ENCODE results near the gene TNRC6A.
"Not testable (repeated sequence)": the region's sequence is repeated elsewhere in the genome, so short reads cannot be mapped to it uniquely, and the experiment has no call there.

Gene TNRC6A

DNA sequence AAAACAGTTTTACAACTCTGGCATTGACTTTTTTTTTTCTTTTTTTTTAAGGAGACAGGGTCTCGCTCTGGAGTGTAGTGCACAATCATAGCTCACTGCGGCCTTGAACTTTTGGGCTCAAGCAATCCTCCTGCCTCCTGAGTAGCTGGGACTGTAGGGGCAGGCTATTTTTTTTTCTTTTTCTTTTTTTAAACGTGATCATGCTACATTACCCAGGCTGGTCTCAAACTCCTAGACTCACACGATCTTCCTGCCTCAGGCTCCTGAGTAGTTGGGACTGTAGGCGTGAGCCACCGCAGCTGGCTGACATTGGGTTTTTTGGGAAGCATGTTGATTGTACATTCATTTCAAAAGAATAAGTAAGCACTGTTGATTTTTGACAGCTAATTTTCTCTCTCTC is 32.1 kb downstream of the TNRC6A start:
- DNase-seq = no peak

DNA sequence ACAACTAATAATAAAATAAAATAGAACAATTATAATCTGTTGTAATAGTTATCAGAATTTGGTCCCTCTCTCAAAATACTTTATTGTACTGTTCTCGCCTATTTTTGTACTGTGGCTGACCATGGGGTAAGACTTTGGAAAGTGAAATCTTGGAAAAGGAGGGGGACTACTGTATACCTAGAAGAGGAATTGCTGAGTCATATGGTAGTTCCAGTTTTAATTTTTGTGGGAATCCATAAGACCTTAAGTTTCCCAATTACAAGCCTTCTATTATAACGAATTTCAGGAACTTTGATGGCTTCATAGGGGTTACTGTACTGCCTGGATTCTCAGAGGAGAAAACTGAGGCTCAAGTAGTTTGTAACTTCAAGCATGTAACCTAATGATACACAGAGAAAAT is 35.5 kb downstream of the TNRC6A start:
- no peak for DNase-seq

DNA sequence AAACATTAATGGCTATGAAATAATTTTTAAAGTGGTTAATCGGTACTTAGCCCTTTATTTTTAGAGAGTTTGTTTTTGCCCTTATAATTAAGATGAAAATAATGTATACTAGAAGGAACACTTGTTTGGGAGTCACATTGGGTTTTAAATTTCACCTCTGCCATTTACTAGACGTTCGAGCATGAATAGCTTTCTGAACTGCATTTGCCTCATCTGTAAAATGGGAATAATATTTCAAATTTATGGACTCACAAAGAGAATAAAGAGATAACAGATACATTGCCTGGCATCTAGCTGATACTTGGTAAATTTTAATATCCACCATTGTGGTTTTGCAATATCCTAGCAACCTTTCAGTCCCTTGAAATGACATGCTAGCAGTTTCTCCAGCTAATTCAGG is 36.6 kb downstream of the TNRC6A start:
- no peak for DNase-seq

DNA sequence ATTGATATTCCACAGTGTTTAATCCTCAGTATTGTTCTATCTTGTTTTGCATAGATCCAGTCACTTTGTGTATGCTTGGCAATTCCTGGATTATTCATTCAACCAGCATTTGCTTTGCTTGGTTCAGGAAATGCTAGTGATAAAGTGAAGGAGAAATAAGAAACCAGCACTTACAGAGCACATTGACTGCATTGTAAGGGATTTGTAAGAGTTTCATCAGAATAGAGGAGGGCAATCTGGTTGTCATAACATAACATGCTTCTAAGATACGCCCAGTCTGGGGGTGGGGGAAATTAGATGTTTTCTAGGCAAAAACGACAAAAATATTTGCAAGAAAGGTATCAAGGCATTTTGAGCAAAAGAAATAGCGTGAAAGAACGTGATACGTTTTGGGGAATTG is 40.4 kb downstream of the TNRC6A start:
- DNase-seq = no peak

- no peak for DNase-seq
These were observed 41.8 kb downstream of the TNRC6A start for GRCh38 chr16:24771132-24771778.

- no peak for DNase-seq
These were observed 42.3 kb downstream of the TNRC6A start for GRCh38 chr16:24771779-24772157.

GRCh38 chr16:24773771-24774427 is 44.4 kb downstream of the TNRC6A start:
- DNase-seq = no peak

DNA sequence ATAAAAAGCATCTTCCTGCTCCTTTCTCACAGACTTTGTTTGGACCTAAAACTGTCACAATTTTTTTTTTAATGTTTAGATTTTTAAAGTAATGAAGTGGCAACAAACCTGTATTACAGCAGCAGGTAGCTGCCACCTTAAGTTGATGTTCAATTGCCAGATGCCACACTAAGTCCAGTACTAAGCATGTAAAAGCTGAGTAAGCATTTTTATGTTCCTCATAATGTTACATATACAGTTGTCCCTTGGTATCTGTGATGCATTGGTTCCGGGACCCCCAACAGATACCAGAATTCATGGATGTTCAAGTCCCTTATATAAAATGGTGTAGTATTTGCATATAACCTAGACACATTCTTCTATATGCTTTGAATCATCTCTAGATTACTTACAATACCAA is 45.1 kb downstream of the TNRC6A start:
- DNase-seq = no peak

DNA sequence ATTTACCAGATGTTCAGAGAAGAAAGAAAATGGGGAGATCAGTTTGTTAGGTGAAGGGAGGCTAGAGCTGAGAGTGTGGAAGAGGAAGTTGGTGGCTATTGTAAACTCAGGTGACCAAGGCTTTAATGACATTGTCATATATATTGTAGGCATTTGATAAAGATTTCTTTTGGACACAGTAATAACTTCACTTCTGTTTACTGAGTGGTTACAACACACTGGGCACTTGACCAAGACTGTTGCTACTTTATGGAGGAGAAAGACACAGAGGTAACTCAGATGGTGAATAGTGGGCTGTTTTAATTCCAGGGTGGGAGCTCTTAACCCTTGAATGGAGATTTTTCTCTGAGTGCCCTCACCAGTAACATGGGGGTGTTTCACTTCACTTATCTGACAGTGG is 46.0 kb downstream of the TNRC6A start:
- DNase-seq = no peak

GRCh38 chr16:24776501-24777220 is 47.2 kb downstream of the TNRC6A start:
- DNase-seq = no peak

DNA sequence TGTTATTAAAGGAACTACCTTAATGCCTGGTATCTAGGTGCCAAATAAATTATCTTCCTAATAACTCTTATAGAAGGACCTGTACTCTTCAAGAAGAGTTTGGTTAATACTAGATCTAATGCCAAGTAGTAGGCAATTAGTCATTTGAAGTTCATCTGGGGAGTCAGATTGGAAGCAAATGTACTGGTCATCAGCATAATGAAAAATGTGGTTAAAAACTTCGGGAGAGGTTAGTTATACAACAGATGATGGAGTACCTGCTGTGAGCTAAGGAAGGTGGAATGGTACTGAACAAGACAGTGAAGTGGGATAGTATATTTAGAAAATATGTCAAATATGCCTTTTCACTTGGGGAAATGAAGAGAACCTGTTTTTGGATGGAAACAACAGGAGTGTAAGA is 49.2 kb downstream of the TNRC6A start:
- no peak for DNase-seq

GRCh38 chr16:24781256-24781655 is 51.8 kb downstream of the TNRC6A start:
- DNase-seq = no peak

DNA sequence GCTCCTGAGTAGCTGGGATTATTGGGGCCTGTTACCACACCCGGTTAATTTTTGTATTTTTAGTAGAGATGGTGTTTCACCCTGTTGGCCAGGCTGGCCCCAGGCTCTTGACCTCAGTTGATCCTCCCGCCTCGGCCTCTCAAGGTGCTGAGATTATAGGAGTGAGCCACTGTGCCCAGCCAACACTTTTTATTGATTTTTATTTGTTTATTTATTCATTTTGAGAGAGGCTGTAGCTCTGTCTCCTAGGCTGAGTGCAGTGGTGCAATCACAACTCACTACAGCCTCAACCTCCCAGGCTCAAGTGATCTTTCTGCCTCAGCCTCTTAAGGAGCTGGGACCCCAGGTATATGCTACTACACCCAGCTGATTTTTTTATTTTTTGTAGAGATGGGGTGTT is 54.7 kb downstream of the TNRC6A start:
- DNase-seq = no peak

DNA sequence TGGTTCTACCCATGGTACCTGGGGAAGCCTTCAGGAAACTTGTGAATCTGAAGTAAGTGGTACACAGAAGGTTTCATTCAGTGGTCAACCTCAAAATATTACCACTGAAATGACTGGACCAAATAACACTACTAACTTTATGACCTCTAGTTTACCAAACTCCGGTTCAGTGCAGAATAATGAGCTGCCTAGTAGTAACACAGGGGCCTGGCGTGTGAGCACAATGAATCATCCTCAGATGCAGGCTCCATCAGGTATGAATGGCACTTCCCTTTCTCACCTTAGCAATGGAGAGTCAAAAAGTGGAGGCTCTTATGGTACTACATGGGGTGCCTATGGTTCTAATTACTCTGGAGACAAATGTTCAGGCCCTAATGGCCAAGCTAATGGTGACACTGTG is 60.4 kb downstream of the TNRC6A start:
- DNase-seq = no peak

GRCh38 chr16:24800586-24800985 is 71.1 kb downstream of the TNRC6A start:
- DNase-seq = no peak

- no peak for DNase-seq
These were observed 72.4 kb downstream of the TNRC6A start for GRCh38 chr16:24801761-24802302.

GRCh38 chr16:24805484-24805883 is 76.0 kb downstream of the TNRC6A start:
- DNase-seq = no peak

DNA sequence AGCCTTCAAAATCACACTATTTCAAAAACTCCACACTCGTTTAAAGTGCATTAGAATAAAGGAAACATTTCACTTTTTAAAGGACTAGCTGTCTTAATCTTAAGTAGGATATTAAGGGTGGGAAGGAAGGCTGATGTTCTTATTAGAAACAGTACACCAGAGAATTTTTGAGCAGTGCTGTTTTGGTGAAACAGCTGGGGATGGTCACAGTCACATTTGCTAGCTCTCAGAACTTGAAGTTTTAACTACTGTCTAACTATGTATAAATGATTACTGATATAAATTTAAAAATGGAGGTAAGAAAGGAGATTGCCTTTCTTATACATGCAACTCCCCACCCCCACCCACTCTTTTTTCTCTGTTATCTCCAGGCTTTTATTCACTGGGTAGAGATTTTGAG is 77.8 kb downstream of the TNRC6A start:
- no peak for DNase-seq

GRCh38 chr16:24810951-24811843 is 81.7 kb downstream of the TNRC6A start:
- no peak for DNase-seq

GRCh38 chr16:24812813-24813212 is 83.4 kb downstream of the TNRC6A start:
- not testable (repeated sequence) for DNase-seq

DNA sequence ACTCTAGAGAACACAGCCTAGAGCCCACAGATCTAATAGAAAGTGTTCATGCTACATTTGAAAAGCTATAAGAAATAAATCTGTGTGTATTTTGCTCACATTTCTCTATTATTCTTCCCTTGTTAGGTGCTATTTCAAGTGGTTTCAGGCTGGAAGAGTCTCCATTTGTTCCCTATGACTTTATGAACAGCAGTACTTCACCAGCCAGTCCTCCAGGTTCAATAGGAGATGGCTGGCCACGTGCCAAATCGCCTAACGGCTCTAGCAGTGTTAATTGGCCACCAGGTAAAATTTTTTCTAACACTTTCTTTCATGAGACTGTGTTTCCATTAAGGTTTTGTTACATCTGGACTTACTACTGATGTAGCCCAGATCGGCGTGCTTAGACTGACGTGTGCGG is 85.6 kb downstream of the TNRC6A start:
- no peak for DNase-seq

DNA sequence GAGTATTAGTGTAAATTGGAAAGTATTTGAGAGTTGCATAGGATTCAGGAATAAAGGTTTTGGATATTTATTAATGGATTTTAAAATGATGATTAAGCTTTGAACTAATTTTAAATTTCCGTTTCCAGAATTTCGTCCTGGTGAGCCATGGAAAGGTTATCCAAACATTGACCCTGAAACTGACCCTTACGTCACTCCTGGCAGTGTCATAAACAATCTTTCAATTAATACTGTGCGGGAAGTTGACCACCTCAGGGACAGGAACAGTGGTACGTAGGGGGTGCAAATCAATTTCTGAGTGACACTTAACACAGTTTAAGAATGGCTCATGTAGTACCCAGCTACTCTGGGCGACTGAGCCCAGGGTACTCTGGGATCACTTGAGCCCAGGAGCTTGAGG is 87.2 kb downstream of the TNRC6A start:
- DNase-seq = no peak

DNA sequence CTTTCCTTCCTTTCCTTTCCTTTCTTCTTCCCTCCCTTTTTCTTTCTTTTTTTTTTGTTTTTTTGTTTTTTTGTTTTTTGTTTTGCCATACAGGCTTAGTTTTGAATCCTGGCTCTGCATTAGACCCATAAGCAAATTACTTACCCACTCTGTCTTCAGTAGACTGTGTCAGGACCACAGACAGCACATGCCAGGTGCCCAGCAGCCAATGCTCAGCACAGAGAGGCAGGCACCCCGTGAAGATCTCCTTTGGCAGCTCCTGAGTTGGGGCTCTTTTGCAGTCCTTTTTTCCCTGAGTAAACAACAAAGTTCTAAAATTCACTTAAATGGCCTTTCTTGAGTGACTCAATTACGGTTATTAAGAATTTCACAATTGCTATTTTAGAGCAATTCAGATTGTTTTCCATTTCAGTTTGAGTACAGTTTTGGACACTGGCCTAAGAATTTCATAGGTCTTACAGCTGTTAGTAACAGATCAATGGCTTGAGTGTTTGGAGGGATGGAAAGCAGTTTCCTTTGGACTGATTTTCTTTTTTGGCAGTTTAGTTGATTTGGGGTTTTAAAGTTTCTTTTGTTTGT is 90.1 kb downstream of the TNRC6A start:
- DNase-seq = no peak

Data from GOT3 (cell line).